Ectodermal cell (in vitro differentiated cells): ENCODE data around the gene CAND2.

ENCODE experiments used
- H3K27ac ChIP-seq: 2 replicates; pipeline ENCODE4 v1.7.0; 2013; ENCODE audit warnings: mild to moderate bottlenecking, low read depth, low read length; ENCODE audit not compliant: insufficient read depth, poor library complexity, severe bottlenecking
- H3K27me3 ChIP-seq: 2 replicates; pipeline ENCODE4 v1.7.0; 2013; ENCODE audit warnings: mild to moderate bottlenecking, low read length; ENCODE audit not compliant: insufficient read depth, control insufficient read depth, poor library complexity, severe bottlenecking
- H3K36me3 ChIP-seq: one replicate; pipeline ENCODE4 v1.7.0; 2013; ENCODE audit warnings: low read length; ENCODE audit not compliant: control insufficient read depth, insufficient read depth
- H3K4me1 ChIP-seq: one replicate; pipeline ENCODE4 v1.7.0; 2013; ENCODE audit warnings: low read length; ENCODE audit not compliant: control insufficient read depth, insufficient read depth
- H3K4me3 ChIP-seq: 2 replicates; pipeline ENCODE4 v1.7.0; 2013; ENCODE audit warnings: low read depth, low read length, control low read depth; ENCODE audit not compliant: insufficient read depth
- H3K9me3 ChIP-seq: 2 replicates; pipeline ENCODE4 v1.7.0; 2013; ENCODE audit warnings: mild to moderate bottlenecking, low read length, moderate library complexity; ENCODE audit not compliant: control insufficient read depth
- WGBS, 2 experiments: methylation state at CpG; one replicate each; pipeline ENCODE4 v1.1.7; 2013; ENCODE audit warnings: missing lambda C conversion rate in 2 of 2; 5-methylcytosine and 5-hydroxymethylcytosine counted together

The CAND2 gene

DNA sequence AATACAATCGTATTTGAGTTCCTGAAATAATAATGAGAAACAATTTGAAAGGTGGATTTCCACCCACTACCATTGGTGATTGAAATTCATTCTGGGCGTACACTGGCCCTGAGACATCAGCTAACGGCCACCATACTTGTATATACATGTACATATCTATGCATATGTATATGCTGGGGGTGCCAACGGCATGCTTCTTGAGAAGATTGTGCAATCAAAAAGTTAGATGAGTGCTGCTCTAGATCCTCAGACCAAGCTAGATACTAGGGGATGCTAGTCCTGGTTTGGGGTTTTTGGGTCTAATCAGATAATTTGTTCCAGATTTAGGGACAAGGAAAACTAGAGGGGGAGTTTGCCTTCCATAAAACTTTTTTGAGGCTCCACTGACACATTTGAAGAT lies 40.3 kb upstream of the CAND2 start:
- H3K4me1 ChIP-seq, result peaks cover 5% of the 10 kb centered on the region

DNA sequence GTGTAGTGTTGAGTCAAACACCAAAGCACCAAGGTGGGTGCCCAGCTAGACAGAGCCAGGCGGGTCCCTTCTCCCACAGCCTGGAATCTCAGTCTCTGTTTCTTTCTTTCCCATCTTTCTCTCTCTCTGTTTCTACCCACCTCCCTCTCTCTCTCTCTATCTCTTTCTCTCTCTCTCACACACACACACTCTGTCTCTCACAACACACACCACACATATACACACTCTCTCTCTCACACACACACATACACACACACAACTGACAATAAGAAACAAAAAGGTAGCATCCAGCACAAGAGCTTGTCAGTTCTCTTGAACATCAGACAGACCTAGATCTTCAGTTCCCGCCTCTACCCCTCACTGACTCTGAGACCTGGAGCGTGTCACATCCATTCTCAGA lies 39.8 kb upstream of the CAND2 start:
- Histone ChIP-seq H3K36me3 (no peaks in the 10 kb centered on the region), H3K9me3 (no peaks in the 10 kb centered on the region), H3K27me3 (no peaks in the 10 kb centered on the region), H3K4me1 (peaks cover 5% of the 10 kb centered on the region), H3K4me3 (no peak overlapping the region), H3K27ac (no peak overlapping the region)
- 88 to 92% methylated on average over 3 of the region's 3 CpGs for WGBS, 2 experiments

More for the DNA sequence above, 40.3 kb upstream of the CAND2 start:
- Histone ChIP-seq H3K9me3 (no peaks in the 10 kb centered on the region), H3K36me3 (no peaks in the 10 kb centered on the region), H3K4me3 (no peak overlapping the region), H3K27ac (no peak overlapping the region), H3K27me3 (no peaks in the 10 kb centered on the region)
- 97 to 98% methylated on average over 4 of the region's 4 CpGs for WGBS, 2 experiments

DNA sequence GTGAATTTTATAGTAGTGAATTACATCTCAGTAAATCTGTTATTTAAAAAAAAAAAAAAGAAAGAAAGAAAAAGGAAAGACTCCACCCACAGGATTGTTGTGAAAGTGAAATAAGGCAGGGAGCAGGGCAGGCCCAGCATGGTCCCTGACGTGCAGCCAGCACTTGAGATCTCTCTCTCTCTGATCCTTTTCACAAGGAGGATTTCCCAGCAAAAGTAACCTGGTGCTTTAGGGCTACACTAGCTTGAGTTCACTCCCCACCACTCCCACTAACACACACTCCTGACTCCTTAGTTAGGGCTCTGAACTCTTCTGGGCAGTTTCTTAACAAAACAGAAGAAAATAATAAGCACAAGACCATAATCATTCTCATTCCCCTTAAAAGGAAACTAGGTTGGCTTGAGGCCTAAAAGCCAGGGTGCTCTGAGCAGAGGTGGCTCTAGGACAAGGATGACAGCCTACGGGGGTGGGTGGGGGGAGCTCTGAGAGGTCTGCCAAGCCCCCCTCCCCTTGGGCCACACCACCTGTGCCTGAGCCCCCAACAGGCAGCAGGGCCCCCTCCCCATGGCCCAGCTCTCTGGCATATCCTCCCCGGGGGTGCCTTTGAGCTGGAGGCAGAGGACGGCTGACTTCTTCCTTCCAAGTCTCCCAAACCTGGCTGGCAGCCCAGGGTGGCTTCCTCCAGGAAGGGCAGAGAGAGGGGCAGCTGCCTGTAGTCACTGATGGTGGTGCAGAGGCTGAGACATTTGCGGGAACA lies 38.3 kb upstream of the CAND2 start:
- H3K4me3 ChIP-seq, result no peak overlapping the region
- no peaks in the 10 kb centered on the region for H3K36me3 ChIP-seq
- 64 to 65% methylated on average over 5 of the region's 5 CpGs for WGBS, 2 experiments
- peaks cover 5% of the 10 kb centered on the region for H3K4me1 ChIP-seq
- no peaks in the 10 kb centered on the region for H3K27me3 ChIP-seq
- H3K9me3 ChIP-seq, result no peaks in the 10 kb centered on the region
- H3K27ac ChIP-seq, result no peak overlapping the region

DNA sequence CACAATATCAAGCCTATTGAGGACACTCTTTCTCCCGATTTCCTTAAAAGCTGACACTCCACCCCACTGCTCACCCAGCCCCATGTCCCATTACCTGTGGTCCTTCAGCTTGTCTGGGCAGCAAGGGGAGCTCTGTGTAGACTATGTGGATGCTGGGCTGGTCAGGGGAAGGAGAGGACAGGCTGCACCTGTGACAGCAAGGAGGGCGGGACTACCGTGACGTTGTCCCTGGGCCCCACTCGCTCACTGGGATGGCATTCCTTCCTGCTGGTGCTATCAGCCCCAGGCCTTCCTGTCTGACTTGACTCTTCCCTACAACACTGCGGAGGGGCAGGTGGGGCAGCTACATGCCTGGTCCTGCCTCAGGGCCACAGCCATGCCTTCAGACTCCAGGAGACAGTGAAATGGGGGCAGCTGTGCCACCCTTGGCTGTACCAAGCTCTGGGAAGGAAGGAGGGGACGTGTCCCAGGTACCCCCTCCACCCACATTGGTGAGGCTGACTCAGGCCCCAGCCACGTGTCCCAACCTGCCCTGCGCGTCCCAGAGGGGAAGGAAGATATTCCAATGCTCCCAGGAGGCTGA lies 37.3 kb upstream of the CAND2 start, which contains the start of gene TMEM40:
Gene TMEM40 (minus strand): TSS at position 163 of the 583 bp plus-strand sequence. CDS start 9,427 bp downstream, outside the sequence.
- no peak within 1 kb of the TSS for H3K4me3 ChIP-seq
- no peaks in the 10 kb centered on the region for H3K9me3 ChIP-seq
- WGBS, 2 experiments, result 84 to 90% methylated on average over 10 of the region's 10 CpGs
- H3K27me3 ChIP-seq, result no peaks in the 10 kb centered on the region
- no peak within 1 kb of the TSS for H3K27ac ChIP-seq
- no peaks in the 10 kb centered on the region for H3K36me3 ChIP-seq
- peaks cover 5% of the 10 kb centered on the region for H3K4me1 ChIP-seq

DNA sequence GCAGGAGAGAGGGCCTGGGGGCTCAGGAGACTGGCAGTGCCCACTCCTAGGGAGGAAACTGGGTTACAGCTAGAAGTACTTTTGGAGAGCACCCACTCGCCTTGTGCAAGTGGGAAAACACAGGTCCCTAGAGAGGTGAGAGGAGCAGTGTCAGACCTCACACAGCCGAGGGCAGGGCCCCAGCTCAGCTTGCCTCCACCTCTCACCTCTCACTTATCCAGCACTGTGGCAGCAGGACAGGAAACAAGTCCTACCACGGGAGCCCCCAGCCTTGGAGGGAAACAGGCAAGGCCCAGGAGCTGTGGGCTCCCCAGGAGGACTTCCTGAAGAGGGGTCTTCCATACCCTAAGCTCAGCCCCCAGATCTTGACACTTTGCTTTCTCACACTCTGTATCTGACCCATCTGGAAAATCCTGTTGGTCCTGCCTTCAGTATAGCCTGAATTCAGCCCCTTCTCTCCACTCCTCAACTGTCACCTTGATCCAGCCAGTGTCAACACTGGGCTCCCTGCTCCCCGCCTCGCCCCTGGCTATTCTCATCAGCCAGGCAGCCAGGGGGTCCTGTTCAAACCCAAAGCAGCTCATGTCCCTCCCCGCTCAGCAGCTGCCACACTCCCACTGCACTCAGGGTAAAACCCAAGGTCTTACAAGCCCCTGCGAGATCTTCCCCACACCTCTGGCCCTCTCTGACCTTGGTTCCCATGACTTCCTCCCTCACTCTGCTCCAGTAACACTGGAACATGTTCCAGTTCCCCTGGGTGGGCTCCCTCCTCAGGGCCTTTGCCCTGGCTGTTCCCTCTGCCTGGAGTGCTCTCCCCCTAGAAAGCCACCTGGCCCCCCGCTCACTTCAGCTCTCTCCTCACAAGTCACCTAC lies 36.6 kb upstream of the CAND2 start:
- 73 to 81% methylated on average over 8 of the region's 8 CpGs for WGBS, 2 experiments
- no peak overlapping the region for H3K27ac ChIP-seq
- H3K9me3 ChIP-seq, result no peaks in the 10 kb centered on the region

DNA sequence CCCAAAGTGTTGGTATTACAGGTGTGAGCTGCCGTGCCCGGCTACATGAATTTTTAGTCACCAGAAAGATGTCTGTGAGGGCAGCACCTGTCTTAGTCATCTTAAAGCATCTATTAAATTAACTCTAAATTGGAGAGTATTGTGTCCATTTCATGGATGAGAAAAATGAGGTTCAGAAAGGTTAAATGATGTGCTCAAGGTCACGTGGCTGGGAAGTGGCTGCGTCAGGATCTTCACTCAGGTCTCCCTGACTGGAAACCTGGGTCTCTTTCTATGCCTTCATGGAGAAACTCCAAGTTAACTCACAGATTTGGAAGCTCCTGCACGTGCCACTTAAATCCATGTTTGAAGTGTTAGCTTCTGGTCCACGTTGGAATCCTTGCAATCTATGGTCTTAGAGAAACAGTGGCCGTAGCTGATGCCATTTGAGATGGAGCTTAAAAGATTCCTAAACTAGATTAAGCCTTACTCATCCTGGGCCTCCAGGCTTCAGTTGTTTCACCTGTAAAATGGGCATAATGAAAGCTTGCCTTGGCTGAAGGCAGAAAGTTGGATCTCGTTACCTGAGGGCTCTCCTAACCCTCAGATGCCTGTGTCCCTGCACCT lies 32.2 kb upstream of the CAND2 start:
- H3K9me3 ChIP-seq, result no peaks in the 10 kb centered on the region
- peaks cover 3% of the 10 kb centered on the region for H3K4me1 ChIP-seq
- H3K27me3 ChIP-seq, result no peaks in the 10 kb centered on the region
- no peaks in the 10 kb centered on the region for H3K36me3 ChIP-seq
- H3K27ac ChIP-seq, result no peak overlapping the region
- H3K4me3 ChIP-seq, result no peak overlapping the region
- 82% methylated on average over 8 of the region's 8 CpGs for WGBS, 2 experiments

More for the DNA sequence above, 36.6 kb upstream of the CAND2 start:
- peaks cover 5% of the 10 kb centered on the region for H3K4me1 ChIP-seq
- no peak overlapping the region for H3K4me3 ChIP-seq
- no peaks in the 10 kb centered on the region for H3K27me3 ChIP-seq
- H3K36me3 ChIP-seq, result no peaks in the 10 kb centered on the region

DNA sequence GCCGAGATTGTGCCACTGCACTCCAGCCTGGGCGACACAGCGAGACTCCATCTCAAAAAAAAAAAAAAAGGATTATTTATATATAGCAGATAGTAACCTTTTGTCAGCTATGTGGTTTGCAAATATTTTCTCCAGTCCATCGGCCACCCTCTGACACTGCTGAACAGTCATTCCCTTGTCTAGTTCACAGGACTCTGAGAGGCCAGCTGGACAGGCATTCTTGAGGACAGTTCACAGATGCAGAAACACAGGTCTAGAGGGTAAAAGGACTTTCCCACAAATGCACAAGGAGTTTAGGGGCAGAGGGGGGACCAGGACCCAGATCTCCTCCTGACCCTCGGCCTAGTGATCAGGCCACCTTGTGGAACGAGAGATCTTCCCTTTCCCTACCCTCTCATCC lies 29.9 kb upstream of the CAND2 start:
- 91 to 93% methylated on average over 3 to 4 of the region's 6 CpGs for WGBS, 2 experiments
- Histone ChIP-seq H3K9me3 (no peaks in the 10 kb centered on the region), H3K36me3 (no peaks in the 10 kb centered on the region), H3K27ac (no peak overlapping the region), H3K27me3 (no peaks in the 10 kb centered on the region), H3K4me3 (no peak overlapping the region), H3K4me1 (no peaks in the 10 kb centered on the region)

DNA sequence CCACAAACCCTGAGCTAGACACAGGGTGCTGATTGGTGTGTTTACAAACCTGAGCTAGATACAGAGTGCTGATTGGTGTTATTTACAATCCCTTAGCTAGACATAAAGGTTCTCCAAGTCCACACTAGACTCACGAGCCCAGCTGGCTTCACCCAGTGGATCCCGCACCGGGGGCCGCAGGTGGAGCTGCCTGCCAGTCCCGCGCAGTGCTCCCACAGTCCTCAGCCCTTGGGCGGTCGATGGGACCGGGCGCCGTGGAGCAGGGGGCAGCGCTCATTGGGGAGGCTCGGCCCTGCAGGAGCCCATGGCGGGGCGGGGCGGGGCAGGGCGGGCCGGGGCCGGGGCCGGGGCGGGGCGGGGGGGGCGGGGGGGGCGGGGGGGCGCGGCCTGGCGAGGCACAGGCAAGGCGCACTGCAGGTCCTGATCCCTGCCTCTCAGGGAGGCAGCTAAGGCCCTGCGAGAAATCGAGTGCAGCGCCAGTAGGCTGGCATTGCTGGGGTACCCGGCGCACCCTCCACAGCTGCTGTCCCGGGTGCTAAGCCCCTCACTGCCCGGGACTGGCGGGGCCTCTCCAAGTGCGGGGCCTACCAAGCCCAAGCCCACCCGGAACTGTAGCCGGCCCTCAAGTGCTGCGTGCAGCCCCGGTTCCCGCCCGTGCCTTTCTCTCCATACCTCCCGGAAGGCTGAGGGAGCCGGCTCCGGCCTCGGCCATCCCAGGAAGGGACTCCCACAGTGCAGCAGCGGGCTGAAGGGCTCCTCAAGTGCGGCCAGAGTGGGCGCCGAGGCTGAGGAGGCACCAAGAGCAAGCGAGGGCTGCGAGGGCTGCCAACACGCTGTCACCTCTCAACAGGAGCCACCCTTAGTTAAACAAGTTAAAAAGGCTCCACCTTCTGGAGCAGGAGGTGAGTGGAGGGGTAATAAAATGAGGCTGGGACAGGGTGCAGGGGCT lies 27.6 kb upstream of the CAND2 start:
- H3K36me3 ChIP-seq, result no peaks in the 10 kb centered on the region
- H3K9me3 ChIP-seq, result no peaks in the 10 kb centered on the region
- no peaks in the 10 kb centered on the region for H3K27me3 ChIP-seq
- H3K4me1 ChIP-seq, result no peaks in the 10 kb centered on the region
- no peak overlapping the region for H3K4me3 ChIP-seq
- 81 to 82% methylated on average over 53 to 54 of the region's 54 CpGs for WGBS, 2 experiments
- no peak overlapping the region for H3K27ac ChIP-seq

DNA sequence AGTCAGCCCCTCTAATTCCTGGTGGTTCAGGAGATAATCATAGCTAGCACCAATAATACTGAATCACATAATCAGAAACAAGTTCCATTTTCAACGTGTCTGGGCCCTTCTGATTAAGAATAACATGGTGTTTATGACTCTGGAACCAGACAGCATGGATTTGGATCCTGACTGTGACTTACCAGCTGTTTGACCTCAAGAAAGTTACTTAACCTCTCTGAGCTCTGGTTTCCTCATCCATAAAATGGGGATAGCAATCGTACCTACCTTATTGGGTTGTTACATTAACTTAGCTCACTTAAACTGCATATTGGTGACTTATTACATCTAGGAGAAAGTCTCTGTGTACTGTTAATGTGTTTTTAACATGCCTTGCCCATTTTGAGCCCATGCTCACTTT lies 26.7 kb upstream of the CAND2 start:
- Histone ChIP-seq H3K36me3 (no peaks in the 10 kb centered on the region), H3K4me3 (no peak overlapping the region), H3K27ac (no peak overlapping the region), H3K27me3 (no peaks in the 10 kb centered on the region), H3K9me3 (no peaks in the 10 kb centered on the region), H3K4me1 (no peaks in the 10 kb centered on the region)
- WGBS, 2 experiments, result 95 to 96% methylated on average over 1 to 2 of the region's 2 CpGs
